ENCODE results near the gene MYO5A.

Gene MYO5A

DNA sequence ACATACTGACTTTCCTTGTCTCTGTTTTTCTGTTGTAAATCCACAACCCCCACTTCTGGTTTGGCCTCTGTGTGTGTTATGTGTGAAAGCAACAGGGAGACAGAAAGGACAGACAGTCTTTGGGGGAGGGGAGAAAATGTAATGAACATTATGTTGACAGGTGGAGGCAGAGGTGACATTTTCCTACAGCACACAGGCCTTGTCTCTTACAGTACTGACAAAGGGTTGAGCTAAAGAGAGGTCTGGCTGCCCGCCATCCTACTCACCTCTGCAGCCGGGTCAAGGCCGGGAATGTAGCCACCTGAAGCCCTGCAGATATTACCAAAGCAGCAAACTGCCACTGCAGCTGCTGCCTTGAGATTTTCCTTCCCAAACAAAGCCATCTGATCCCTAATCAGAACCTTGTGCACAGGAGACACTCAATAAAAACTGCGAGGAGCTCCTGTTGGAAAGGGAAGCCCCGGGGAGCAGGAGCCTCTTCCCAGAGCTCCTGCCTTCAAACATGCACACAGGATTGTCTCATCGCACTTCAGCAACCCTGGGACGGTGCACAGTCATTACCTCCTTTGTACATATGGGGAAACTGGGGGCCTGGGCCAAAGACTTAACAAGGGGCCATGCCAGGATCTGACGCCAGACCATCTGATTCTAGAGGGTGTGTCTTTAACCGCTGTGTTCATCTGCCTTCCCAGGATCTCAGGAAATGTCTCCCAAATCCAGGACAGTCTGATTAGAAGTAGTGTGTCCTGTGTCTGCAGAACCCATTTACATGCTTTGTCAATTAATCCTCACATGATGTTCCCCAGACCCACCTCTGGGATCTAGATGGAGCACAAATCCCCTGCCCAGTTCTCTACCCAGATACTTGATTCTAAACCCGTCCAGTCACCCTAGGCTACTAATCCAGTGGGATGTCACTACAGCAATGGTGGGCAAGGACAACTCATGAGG, 247.3 kb downstream of the MYO5A start:
- DNase-seq, result no peak

GRCh38 chr15:52280326-52281084, 248.2 kb downstream of the MYO5A start:
- no peak for DNase-seq

DNA sequence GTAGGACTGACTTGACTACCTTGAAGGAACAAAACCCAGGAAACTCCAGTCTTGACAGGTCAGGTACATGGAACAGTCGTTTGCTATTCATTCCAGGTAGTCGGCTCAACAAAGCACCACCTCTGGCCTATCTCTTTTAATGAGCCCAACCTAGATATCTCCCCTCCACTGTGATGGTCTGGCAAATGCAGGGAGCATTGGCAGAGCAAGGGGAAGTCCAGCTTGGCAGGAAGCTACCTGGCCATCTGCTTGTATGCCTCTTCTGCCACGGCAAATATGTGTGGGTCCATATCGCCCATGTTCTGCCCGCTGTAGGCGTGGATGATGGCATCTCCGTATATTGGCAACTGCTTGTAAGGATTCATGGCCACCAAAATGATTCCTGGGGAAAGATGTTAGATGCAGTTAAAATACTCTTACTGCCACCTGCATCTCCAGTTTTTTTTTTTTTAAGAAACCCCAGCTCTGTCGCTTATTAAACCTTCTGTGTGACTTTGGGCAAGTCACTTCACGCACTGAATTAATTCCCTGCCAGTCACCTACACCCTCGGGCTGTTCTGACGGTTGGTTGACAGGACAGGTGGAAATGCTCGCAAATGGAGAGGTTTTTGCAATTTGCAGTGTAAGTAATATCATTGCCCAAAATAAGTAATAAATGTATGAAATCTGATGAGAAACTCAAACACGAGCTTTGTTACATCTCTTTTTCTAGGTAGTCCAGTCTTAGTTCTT, 249.9 kb downstream of the MYO5A start:
- no peak for DNase-seq

- DNase-seq, result no peak
These were observed 250.5 kb downstream of the MYO5A start for GRCh38 chr15:52278135-52278534.

- DNase-seq, result no peak
These were observed 251.1 kb downstream of the MYO5A start for GRCh38 chr15:52277575-52277974.

DNA sequence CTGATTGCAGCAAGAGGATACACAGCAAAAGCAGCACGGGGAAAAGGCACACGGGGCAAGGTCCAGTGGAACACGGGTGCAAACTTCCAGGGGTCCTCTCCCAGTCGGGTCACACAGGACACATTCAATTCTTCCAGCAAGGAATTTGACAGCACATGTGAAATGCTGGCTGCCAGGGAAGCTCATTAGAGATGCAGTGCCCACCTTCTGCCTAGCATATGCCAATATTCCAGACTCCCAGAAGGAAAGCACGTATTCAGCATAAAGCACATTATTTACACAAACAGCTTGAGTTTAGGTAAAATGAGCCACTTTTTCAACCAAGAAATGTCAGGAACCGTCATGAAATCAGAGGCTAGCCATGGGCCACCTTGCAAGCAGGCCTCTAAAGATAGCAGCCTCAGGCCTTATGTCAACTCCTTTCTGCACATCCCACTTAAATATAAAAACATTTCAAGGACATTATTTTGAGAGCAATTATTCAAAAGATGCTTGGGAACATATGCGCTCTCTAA, 252.4 kb downstream of the MYO5A start:
- DNase-seq, result no peak

DNA sequence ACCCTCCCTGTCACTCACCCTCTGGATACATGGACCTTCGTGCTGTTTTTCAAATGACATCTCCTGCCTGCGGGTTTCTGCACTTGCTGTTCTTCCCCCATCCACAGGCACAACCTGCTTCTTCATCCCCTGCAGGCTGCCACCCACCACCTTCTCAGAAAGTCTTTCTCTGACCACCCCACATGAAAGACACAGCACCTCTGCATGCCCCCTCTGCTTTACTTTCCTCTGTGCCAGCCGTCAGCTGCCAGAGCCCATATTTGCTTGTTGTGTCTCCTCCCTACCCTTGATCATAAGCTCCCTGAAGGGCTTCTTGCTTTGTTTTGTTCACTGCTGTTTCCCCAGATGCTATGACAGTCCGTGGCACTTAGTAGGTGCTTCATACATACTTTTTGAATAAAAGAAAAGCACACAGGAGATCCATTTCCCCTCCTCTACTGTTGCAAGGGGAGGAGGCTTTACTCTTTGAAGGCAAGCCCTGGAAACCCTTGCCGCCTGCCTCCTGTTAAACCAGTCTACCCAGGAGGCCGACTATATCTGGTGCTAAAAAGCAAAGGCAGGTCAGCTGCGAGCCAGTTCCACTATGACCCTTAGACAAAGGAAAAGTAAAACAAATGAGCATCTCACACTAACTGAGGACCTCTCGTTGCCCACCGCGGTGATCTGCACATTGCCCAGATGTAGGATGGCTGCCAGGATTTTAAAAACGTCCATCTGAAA, 265.0 kb downstream of the MYO5A start:
- no peak for DNase-seq

DNA sequence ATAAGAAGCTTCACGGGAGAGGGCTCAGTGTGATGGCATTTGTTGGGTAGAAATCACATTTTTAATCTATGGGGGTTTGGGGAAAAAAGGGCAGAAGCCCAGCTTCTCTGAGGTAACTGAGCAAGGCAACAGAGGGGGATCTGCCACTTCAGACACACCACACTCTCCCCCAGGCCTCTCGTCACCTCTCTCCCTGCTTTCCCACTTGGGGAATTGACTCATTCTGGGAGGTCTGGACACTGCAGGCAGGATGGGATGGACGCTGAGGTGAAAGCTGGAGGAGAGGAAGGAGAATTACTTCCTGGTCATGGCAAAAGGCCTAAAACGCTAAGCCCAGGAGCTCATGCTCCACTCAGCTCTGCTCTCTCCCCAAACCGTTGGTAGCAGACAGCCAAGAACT, 266.3 kb downstream of the MYO5A start:
- no peak for DNase-seq

- DNase-seq, result peak; percentile 93
These were observed 267.0 kb downstream of the MYO5A start for GRCh38 chr15:52261498-52262242.

- DNase-seq, result no peak
These were observed 267.7 kb downstream of the MYO5A start for GRCh38 chr15:52261026-52261425.

DNA sequence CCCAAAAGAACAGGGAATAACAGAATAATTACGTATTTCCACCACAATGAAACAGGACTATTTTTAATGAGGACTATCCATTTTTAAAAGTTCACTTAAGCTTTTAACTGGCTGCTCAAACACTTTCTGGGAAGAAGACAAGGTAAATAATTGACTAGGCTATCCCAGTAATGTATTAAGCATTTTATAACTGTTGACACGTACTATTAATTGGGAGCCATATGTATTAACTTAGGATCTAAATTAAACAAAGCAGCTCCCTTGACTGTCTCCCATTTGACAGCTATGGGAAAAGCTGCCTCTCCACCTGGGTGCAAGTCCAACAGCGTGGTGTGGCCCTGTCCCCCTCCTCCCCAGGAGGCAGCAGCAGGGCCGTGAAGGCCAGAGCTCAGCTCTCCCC, 269.2 kb downstream of the MYO5A start:
- no peak for DNase-seq

GRCh38 chr15:52258461-52258860, 270.2 kb downstream of the MYO5A start:
- DNase-seq, result no peak

GRCh38 chr15:52257734-52258062, 271.0 kb downstream of the MYO5A start:
- no peak for DNase-seq
